ENCODE data around the gene RASA3.
"Not testable (repeated sequence)": the region's sequence is repeated elsewhere in the genome, so short reads cannot be mapped to it uniquely, and the experiment has no call there.

Gene RASA3

GRCh38 chr13:114125589-114125988 lies 6.8 kb downstream of the RASA3 start:
- no peak for DNase-seq

GRCh38 chr13:114124921-114125320 lies 7.5 kb downstream of the RASA3 start:
- peak; percentile 82 for DNase-seq

- no peak for DNase-seq
Observed at GRCh38 chr13:114124431-114124830, 8.0 kb downstream of the RASA3 start.

- no peak for DNase-seq
Observed at GRCh38 chr13:114123876-114124275, 8.5 kb downstream of the RASA3 start.

- DNase-seq = no peak
Observed at GRCh38 chr13:114123448-114123847, 9.0 kb downstream of the RASA3 start.

- no peak for DNase-seq
Observed at GRCh38 chr13:114122591-114123211, 9.7 kb downstream of the RASA3 start.

GRCh38 chr13:114122127-114122511 lies 10.3 kb downstream of the RASA3 start:
- DNase-seq = no peak

- no peak for DNase-seq
Observed at GRCh38 chr13:114121496-114122126, 10.8 kb downstream of the RASA3 start.

- DNase-seq = no peak
Observed at GRCh38 chr13:114121031-114121430, 11.4 kb downstream of the RASA3 start.

- DNase-seq = no peak
Observed at GRCh38 chr13:114120591-114121011, 11.8 kb downstream of the RASA3 start.

- no peak for DNase-seq
Observed at GRCh38 chr13:114119196-114119595, 13.2 kb downstream of the RASA3 start.

GRCh38 chr13:114118511-114119123 lies 13.8 kb downstream of the RASA3 start:
- no peak for DNase-seq

- peak; percentile 51 for DNase-seq
Observed at GRCh38 chr13:114118086-114118485, 14.3 kb downstream of the RASA3 start.

- not testable (repeated sequence) for DNase-seq
Observed at GRCh38 chr13:114117341-114117874, 15.0 kb downstream of the RASA3 start.

- no peak for DNase-seq
Observed at GRCh38 chr13:114116734-114117133, 15.7 kb downstream of the RASA3 start.

GRCh38 chr13:114115796-114116195 lies 16.6 kb downstream of the RASA3 start:
- DNase-seq = no peak

GRCh38 chr13:114115191-114115671 lies 17.2 kb downstream of the RASA3 start:
- peak; percentile 35 for DNase-seq

GRCh38 chr13:114114666-114115065 lies 17.8 kb downstream of the RASA3 start:
- DNase-seq = peak; percentile 1

- no peak for DNase-seq
Observed at GRCh38 chr13:114114006-114114640, 18.3 kb downstream of the RASA3 start.

GRCh38 chr13:114113395-114113794 lies 19.0 kb downstream of the RASA3 start:
- not testable (repeated sequence) for DNase-seq

GRCh38 chr13:114112826-114113322 lies 19.5 kb downstream of the RASA3 start:
- no peak for DNase-seq

GRCh38 chr13:114112231-114112825 lies 20.1 kb downstream of the RASA3 start:
- no peak for DNase-seq

- no peak for DNase-seq
Observed at GRCh38 chr13:114111577-114111976, 20.8 kb downstream of the RASA3 start.

All from activated naive CD4-positive, alpha-beta T cell treated with Interleukin-2 at 50 U/mL for 16 hours (primary cell).